CD4-positive, alpha-beta T cell treated with Interleukin-17A for 4 hours (primary cell): ENCODE measurements around the gene HDAC4.
A peak's percentile ranks its signal among the peaks of the same experiment; 100 is the strongest.

Source experiments
- DNase-seq: peaks from one replicate; pipeline ENCODE4 v3.0.0-alpha.2; 2020; ENCODE audit warnings: mixed read lengths

Gene HDAC4

DNA sequence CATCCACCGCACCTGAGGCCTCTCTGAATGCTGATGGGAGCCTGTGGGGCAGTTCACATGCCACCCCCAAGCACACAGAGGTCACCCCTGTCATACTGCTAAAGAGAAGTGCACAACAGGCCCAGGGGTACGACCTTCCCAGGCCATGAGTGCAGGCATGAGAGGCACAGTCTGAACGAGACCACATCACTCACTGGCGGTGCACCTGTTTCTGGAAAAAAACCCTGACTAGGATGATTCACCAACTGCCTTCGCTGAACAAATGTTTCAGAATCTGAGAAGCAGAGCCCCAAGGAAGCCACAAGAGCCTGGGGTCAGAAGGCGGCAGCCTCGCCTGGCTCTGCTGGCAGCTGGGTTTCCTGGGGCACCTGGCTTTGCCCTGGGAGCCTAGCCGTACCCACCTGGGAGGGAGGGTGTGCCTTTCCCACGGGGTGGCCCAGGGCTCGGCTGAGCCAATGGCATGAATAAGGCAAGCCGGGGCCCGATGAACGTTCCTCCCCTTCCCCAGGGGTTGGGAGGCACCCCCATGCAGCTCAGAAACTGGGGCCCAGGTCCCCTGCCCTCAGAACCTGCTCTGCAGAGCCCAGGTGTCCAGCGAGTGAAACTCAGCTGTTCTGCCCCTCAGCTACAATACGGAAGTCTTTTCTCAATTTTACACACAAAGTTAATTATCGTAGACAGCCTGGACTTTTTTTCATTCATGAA, 73.8 kb downstream of the HDAC4 start:
- peak; percentile 82 for DNase-seq

DNA sequence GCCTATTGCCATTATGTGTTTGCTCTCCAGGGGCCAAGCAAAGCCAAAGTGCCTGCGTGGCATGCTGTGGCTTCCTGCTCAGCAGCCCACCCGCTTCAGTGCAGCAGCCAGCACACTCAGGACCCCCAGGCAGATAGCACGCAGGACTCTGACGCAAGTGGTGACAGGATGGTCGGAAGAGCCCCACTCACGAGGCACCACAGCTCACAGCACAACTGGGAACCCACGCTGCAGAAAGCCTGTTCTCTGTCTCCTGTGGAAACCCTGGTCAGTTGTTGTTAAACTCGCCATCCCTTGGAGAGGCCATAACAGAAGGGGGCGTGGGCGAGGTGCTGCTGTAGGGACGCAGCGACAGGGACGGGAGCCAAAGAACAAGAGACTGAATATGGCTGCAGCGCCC, 76.4 kb downstream of the HDAC4 start:
- DNase-seq = no peak

DNA sequence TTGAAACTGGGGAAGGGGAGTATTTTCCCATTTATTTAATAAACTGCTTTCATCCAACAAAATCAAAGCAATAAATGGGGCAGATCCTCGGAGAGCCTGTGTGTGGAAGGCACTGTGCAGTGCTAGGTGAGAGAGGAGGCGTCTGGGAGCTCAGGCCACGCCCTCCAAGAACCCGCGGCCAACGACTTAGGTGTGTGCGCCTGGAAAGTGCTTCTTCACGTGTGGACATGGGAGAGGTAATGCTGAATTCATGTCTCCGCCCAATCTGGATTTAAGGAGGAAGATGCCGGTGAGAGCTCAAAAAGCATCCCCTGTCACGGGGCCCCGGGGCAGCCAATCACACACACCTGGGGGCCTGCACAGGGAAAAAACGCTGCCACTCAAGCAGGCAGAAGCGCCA, 77.4 kb downstream of the HDAC4 start:
- peak; percentile 19 for DNase-seq

DNA sequence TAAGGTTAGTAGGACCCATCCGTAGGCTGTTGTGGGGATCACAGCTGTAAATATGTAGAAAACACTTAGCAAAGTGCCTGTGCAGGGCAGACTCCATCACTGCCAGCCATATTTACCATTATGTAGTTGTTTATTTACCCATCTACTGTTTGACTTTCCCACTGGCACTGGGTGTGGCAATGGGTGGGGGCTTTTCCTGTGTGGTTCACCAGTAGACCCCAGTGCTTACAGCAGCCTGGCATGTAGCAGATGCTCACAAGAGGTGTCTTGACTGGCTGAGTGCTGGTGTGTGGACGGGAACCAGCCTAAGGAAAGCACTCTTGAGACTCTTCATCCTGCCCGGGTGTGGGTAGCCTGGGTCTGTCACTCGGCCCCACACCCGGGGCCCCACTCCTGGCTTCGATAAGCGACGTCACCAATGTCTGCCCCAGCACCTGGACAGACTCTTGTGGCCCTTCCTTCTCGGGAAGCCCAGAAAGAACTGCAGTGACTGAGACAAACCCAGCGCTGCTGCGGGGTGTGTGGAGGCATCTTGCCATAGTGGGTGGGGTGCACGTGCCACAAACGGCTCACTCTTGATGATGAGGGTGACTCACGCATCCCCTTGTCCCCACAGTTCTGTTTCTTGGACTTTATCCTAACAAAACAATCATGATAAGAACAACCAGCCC, 78.3 kb downstream of the HDAC4 start:
- peak; percentile 73 for DNase-seq

DNA sequence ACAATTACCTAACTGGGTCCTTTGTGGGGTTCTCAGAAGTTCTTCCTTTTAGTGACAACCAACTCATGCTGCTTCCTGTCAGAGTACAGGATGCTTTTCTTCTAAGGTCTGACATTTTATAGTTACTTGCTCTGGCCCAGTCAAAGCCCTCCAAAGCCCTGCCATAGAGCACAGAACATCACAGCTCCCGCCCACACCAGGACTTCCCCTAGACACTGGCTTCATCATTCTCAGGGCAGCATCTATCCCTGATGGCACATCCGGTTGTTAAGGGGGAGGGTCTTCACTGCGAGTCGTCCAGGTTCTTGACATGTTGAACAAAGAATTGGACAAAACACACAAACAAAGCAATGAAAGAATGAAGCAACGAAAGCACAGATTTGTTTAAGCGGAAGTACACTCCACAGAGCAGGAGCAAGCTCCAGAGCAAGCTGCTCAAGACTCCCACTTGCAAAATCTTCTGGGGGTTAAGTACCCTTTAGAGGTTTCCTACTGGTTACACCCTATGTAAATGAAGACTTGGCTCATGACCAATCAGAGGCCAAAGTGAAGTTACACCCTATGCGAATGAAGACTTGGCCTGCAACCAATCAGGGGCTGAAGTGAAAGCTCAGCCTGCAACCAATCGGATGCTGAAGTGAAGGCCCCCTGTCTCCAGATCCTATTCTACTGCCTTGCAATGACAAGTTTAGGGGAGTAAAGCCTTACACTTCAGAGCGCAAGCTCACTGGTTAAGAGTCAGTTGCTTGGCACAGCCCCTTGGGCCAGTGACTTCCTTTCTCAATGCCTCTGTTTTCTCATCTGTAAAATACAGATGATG, 79.0 kb downstream of the HDAC4 start:
- peak; percentile 72 for DNase-seq

DNA sequence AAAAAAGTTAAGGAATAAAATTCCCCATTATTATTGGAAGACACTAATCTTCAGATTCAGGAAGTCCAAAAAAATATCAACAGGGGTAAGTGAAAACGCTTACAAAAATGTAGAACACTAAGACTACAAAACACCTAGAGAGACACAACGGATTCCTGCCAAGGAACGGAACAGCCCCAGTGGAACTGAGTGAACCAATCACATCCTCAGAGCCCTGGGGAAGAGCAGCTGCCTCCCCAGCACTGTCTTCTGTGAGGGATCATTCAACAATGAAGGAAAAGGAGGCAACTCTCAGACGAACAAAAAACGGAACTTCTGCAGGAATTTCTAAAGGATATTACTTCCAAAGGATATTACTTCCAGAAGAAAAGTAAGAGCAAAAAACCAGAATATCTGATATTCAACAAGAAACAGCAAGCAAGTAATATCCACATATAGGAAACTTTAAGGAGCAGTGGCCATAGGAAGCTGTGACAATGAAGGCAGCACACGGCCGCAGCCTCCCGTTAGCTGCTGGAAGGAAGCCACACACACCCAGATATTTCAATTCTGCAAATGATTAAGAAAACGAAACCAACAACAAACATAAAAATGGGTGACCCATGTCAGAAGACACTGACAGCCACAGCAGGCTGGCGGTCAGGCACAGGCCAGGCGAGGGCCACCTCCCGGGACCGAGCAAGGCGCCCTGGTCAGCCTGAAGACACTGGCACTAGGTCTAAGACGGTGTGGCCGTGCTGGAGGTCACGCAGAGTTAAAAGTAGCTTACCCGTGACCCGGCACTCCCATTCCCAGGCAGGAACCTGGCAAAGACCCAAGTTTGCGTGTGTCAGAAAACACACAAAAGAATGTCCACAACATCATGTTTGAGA, 81.8 kb downstream of the HDAC4 start:
- peak; percentile 37 for DNase-seq

DNA sequence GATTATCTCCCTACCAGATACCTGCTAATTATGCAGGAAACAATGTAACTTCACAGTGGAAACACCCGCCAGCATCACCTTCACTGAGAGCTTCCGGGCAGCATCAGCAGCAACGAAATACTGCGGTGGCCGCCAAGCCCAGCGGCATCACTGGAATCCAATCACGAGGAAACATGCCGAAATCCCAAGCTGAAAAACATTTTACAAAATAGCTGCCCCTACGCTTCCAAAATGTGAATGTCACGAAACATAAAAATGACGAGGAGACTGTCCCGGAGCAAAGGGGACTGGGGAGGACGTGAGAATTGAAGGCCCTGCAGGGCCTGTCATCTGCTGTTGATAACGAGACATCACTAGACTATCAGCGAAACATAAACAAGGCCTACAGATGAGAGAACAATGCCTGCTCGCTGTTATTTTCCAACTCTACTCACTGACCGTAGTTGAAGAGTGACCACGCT, 82.6 kb downstream of the HDAC4 start:
- DNase-seq = no peak

DNA sequence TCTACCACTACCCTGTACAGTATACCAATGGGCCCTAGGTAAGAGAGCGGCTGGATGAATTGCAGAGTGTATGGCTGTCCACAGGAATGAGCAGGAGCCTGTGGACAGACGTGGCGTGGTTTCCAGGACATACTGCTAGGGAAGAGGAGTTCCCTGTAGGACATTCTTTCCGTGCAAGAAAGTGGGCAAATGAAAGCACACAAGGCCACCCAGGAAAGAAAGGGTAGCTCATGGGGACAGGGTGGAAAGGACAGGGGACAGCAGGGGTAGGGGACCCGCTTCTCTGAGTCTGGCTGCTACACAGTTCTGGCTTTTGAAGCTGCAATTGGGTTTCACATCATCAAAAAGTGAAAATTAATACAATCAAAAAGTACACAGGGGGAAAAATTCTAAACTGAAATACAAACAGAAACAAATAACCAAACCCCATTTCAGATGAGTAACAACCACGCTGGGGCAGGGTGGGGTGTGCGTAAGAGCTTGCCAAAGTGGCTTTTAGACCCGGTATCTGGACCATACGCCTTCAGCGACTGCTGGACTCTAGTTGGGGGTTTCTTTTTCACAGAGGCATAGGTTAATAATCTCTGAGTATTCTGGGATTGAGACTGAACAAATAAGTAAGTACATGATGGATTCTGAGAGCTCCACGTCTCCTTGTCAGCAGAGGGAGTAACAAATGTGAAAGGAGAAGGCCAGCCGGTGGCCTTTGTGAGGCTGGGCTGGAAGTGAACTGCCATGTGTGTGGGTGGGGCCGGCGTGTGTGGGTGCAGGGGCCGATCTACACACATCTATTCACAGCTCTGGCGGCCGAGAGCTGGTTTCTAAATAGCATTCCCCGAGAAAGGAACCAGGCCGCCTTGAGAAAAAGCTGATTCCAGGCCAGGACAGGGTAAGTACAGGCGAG, 84.0 kb downstream of the HDAC4 start:
- DNase-seq = no peak

DNA sequence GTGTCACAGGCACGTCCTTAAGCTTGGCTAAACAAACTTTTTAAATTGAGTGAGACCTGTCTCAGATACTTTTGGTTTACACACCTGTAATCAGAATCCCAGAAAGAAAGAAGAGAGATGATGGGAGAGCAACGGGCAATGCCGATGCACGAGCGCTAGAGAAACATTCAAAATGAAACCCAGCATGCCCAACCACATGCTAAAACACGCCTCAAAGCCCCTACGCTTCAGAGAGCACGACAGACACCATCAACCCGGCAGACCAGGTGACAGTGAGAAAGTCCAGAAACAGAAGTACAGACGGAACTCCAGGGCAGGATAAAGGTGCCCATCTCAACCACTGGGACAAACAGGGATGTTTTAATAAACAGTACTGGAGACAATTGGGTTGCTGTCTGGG, 85.5 kb downstream of the HDAC4 start:
- DNase-seq = no peak

DNA sequence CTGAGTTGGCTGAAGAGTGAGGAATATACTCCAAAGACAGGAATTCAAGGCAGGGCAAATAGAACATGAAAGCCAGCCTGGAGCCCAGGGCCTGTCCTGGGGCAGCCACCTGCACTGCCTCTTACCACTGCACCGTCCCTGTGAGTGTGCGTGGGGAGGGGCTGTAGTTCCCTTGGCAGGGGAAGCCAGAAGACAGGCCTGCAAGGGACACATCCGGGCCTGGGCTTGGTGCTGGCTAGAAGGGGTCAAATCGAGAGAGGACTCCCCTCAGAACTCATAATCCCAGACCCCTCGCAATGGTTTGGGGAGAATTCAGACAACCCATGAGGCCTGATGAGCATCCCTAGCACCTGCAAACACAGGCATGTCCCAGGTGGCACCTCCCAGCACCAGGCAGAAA, 87.0 kb downstream of the HDAC4 start:
- DNase-seq = no peak

DNA sequence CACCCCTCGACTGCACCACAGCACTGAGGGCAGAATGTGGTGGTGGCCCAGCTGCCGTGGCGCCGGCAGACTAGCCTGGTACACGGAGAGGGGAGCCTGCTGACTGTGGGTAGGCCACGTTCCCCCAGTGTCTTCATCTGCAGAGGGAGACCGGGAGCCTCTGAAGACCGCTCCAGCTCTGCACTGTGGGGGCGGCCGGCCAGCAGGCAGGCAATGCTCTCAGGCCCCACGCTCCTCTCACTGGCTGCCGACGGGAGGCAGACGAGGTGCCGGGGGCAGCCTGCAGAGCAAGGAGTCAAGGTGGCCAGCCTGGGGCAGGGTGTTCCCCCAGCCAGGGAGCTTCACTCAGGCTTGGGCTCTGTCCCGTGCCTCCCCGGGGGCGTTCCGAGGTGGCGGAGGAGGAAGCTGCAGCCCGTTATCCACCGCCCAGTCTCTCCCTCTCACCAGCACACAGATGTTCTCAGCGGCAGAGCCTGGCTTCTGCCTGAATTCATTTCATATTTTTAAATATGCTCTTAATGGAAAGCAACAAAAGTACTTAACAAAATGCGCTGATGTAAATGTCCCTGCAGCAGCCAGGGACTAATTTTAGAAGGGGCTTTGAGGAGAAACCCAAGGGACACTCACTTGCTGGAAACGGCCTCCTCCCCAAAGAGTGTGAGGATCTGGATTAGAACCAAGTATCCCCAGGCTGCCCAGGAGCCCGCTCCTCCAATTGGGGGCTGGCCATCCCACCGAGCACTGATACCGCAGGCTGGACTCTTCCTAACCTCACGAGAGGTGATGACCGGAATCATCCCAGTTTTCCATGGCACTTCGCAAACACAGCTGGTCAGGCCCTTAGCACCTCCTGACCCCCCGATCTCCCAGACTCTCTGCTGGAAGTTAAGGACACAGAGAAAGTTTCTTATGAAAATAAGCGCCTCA, 87.8 kb downstream of the HDAC4 start:
- no peak for DNase-seq

DNA sequence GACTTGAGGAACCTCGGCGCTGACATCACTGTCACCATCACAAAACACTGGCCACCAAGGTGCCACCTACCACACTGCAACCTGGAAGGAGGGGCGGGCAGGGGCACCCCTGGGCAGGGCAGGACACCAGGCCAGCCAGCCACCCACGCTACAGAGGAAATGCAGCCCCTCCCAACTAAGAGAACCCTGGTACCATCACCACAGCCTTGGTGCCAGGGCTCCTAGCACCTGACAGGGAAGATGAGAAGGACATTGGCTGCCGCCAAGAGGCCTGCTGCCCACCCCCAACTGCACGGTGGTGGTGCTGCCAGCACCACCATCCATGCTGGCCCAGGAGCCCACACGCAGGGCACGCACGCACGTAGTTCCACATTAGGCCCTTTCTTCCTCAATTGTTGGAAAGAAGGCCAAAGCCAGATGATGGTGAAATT, 88.7 kb downstream of the HDAC4 start:
- no peak for DNase-seq

DNA sequence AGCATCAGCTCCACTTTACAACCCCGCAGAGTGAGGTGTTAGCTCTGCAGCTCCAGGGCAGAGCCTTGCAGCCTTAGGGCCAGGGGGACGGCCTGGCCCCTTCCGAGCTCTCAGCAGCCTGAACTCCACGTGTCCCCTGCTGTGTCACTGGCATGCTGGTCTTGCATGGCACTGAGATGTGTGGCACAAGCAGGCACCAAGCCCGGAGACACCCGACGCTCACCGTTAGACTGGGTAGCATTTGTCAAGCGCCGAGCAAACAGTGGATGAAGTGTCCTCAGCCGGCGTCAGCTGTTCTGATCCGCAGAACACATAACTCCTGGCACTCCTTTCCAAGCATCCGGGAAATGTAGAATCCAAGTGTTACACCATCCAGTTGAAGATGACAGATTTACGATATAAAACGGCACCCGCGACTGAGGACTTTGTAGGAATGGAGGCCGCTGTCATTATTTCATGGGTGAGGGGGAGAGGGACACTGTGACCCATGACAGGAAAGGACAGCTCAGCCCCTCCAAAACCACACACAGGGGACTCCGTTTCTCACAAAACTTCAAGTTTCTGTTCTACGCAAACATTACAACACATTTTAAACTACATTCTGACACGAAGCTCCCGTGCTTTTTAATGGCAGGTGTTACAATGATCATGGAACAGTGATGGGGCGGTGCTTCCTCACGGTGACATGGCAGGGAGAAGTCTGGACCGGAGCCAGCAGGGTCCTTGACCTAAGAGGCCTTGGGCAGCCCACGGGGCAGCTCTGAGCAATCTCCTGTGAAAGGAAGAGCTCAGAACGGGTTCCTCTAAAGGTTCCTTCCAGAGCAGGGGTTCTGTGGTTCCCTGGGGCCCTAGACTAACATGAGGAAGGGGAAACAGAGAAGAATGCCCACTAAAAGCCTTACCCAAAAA, 89.4 kb downstream of the HDAC4 start:
- no peak for DNase-seq

DNA sequence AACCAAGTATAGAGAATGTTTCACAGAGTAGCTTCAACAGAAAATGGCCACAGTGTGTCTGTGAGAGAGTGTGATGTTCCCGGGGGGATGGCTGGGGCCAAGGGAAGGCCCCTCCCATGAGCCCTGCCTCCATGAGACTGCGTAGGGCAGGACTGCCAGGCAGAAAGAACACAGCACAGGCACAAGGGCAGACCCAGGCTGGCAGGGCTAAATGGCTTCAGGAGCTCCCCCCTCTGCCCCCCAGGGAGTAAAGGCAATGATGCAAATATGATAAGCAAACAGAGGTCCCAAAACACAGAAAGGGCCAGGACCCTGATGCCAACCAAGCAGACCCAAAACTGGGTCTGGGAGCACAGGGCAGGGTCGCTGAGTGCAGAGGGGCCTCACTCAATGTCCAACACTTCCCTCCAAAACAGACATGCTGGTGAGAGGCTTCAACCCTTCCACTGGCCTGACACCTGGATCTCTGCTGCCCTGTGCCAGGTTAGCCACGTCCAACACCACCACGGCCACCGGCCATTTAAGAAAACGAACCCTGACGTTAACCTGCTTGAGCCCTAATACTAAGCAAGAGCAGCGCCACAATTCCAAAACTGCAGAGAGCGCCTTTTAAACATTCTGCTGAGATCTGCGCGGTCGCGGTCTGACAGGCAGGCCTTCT, 90.3 kb downstream of the HDAC4 start:
- DNase-seq = no peak

DNA sequence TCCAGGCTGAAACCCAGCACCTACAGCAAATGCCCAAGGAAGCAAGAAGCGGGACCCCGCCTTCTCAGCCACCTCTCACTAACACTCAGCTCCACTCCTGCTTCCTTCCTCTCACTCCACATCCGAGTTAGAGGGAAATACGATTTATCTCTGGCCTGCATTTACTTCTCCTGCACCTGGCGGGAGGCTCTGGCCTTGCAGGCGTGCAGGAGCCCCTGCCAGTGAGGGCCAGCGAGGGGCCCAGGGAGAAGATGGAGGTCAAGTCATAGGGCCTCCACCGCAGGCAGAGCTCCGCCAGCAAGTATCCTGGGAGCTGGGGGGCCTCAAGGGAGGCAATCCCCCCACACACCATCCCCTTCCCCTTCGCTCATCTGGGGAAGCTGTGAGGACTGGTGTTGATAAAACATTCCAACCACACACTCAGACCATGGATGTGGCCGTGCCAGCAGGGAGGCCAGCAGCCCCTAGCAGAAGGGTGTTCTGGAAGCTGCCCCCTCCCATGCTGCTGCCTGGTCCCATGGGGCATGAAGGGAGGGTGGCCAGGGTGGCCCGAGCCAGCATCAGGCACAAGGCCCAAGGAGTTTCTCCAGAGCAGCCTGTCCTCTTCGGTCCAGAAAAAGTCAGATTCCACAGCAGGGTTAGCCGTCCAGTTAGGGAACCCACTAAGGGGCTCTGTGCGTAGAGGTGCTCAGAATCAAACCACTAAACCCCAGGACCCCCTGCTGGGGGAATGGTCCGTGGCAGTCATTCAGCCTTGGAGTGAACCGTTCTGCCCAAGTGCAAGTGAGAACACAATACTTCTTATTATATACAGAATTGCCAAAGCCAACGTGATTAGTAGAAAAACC, 91.2 kb downstream of the HDAC4 start:
- no peak for DNase-seq

DNA sequence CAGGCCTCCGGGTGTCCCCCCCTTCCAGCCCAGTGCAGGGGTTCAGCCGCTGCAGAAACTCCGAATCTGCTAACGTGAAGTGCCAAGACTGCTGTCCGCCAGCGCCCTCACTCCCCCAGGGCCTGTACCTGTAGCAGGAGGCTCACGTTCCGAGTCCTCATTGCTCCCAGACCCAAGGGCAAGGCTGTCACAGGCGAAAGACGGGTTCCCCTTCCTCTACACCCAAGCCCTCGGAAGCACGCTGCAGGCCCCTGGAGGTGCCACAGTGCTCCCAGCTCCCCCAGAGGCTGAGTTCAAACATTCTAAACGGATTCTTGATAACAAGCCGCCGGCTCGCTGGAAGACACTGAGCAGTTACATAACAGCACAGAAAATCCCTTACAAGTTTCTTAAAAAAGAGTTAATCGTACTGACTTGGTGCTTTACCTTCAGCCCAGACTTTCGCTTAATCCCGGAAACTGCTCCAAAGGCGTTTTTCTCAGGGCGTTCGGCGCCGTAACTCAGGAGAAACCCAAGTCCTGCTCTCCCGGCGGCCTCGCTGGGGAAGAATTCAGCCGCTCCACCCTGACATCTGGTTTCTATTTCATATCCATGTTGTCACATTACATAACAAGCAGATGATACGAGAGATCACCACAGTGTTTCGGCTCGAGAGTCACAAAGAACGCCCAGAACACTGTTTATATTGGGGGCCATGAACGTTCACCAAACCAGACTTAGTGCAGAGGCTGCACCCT, 92.0 kb downstream of the HDAC4 start:
- DNase-seq = no peak
